ENCODE data around the gene MIER1. TPM values are rescaled to one million over a fixed set of nuclear protein-coding genes. Genes with fewer than 3 reads are reported as not detected.

MIER1 gene
- total and polyA plus RNA-seq, 12 donors, result 5.8 to 22.4 (median 19.9) TPM

- Histone ChIP-seq H3K36me3 (peaks cover 0 to 17% (median 0%) of the 10 kb centered on the region in 9 donors), H3K27ac (no peak overlapping the region), H3K27me3 (no peaks in the 10 kb centered on the region), H3K9me3 (no peaks in the 10 kb centered on the region), H3K4me3 (no peak overlapping the region), H3K4me1 (peaks cover 3 to 66% (median 52%) of the 10 kb centered on the region in 9 donors)
- ATAC-seq, result no peak
- no peak for DNase-seq
- intact Hi-C loops (cut with DNase I), result loop anchor here in 5 of 10 donors (5.0 to 10.0 kb wide), 4 partner anchors 125 to 173 kb away; partner anchors contain the start of genes SLC35D1 (in 3 of the 5) and DYNLT5 (in 1 of the 5)
- no peak for TF ChIP-seq CTCF (IDR thresholded peaks at IDR 0.05)
Observed at GRCh38 chr1:66927528-66927927, 2.7 kb downstream of the MIER1 start.

- Histone ChIP-seq H3K4me1 (peaks cover 3 to 69% (median 55%) of the 10 kb centered on the region in 9 donors), H3K4me3 (peak overlapping the region; percentile 57 to 86 (median 77)), H3K27me3 (no peaks in the 10 kb centered on the region), H3K9me3 (no peaks in the 10 kb centered on the region), H3K27ac (peak overlapping the region in 9 of 10 donors; percentile 91 to 98 (median 95)), H3K36me3 (peaks cover 0 to 17% (median 0%) of the 10 kb centered on the region in 9 donors)
- WGBS, 2 donors, result 47 to 55% methylated on average over 3 of the region's 3 CpGs
- ATAC-seq, result no peak
- no peak for DNase-seq
- TF ChIP-seq CTCF (IDR thresholded peaks at IDR 0.05), result no peak
- intact Hi-C loops (cut with DNase I), result loop anchor here in 5 of 10 donors (5.0 to 10.0 kb wide), 4 partner anchors 123 to 174 kb away; partner anchors contain the start of genes SLC35D1 (in 3 of the 5) and DYNLT5 (in 1 of the 5)
Observed at GRCh38 chr1:66929146-66929688, 4.4 kb downstream of the MIER1 start.

- peaks cover 3 to 73% (median 59%) of the 10 kb centered on the region in 9 donors for H3K4me1 ChIP-seq
- H3K27ac ChIP-seq, result peak overlapping the region; percentile 90 to 98 (median 95)
- no peaks in the 10 kb centered on the region for H3K27me3 ChIP-seq
- TF ChIP-seq CTCF (IDR thresholded peaks at IDR 0.05), result no peak
- intact Hi-C loops (cut with DNase I), result loop anchor here in 5 of 10 donors (5.0 to 10.0 kb wide), 4 partner anchors 123 to 175 kb away; partner anchors contain the start of genes SLC35D1 (in 3 of the 5) and DYNLT5 (in 1 of the 5)
- H3K36me3 ChIP-seq, result peaks cover 0 to 17% (median 0%) of the 10 kb centered on the region in 9 donors
- H3K9me3 ChIP-seq, result no peaks in the 10 kb centered on the region
- no peak for ATAC-seq
- DNase-seq, result no peak
- WGBS, 2 donors, result 15 to 20% methylated on average over 9 of the region's 9 CpGs
- peak overlapping the region; percentile 57 to 86 (median 77) for H3K4me3 ChIP-seq
Observed at GRCh38 chr1:66929691-66929998, 4.9 kb downstream of the MIER1 start.

- DNase-seq (peak; percentile 95 to 97), ATAC-seq (peak; percentile 83 to 94 (median 88))
- Histone ChIP-seq H3K9me3 (no peaks in the 10 kb centered on the region), H3K27me3 (no peaks in the 10 kb centered on the region), H3K4me3 (peak overlapping the region; percentile 57 to 86 (median 77)), H3K4me1 (peaks cover 3 to 78% (median 62%) of the 10 kb centered on the region in 9 donors), H3K27ac (peak overlapping the region; percentile 90 to 98 (median 95)), H3K36me3 (peaks cover 0 to 17% (median 0%) of the 10 kb centered on the region in 9 donors)
- peak; percentile 15 to 71 (median 49) for TF ChIP-seq CTCF (IDR thresholded peaks at IDR 0.05)
- intact Hi-C loops (cut with DNase I), result loop anchor here in 7 of 10 donors (5.0 to 10.0 kb wide), 5 partner anchors 122 to 175 kb away; partner anchors contain the start of genes SLC35D1 (in 4 of the 7) and DYNLT5 (in 1 of the 7)
- 0% methylated on average over 81 to 82 of the region's 83 CpGs for WGBS, 2 donors
Observed at GRCh38 chr1:66929999-66930822, 5.4 kb downstream of the MIER1 start.

Measured in heart right ventricle (tissue), 16 donors.